ENCODE data around the gene ADAM12. TPM values are rescaled to one million over a fixed set of nuclear protein-coding genes. Genes with fewer than 3 reads are reported as not detected.

The ADAM12 gene
- total RNA-seq, 1 donor from 2014 or later: 100 TPM

- Histone ChIP-seq H3K27ac (ENCODE audit: low read depth, low read length) (no peak overlapping the region), H3K9me3 (ENCODE audit: insufficient read depth, low read depth, low read length) (no peaks in the 10 kb centered on the region), H3K36me3 (ENCODE audit: insufficient read depth, low read length) (peaks cover 24% of the 10 kb centered on the region), H2AFZ (ENCODE audit: low read depth, low read length) (no peak overlapping the region), H3K79me2 (ENCODE audit: insufficient read depth, low read length) (no peaks in the 10 kb centered on the region), H3K9ac (ENCODE audit: low read length) (no peak overlapping the region), H3K4me1 (ENCODE audit: insufficient read depth, low read length) (peaks cover 10% of the 10 kb centered on the region), H4K20me1 (ENCODE audit: insufficient read depth, low read length) (no peaks in the 10 kb centered on the region), H3K4me2 (ENCODE audit: low read length) (no peak overlapping the region), H3K27me3 (ENCODE audit: insufficient read depth, low read length) (no peaks in the 10 kb centered on the region), H3K4me3 (ENCODE audit: insufficient read depth, low read depth, low read length) (no peak overlapping the region)
- Mint-ChIP-seq H3K27ac (ENCODE audit: unreplicated experiment) (no peak overlapping the region), H3K27me3 (ENCODE audit: low read depth, unreplicated experiment) (no peaks in the 10 kb centered on the region), H3K9me3 (ENCODE audit: unreplicated experiment) (no peaks in the 10 kb centered on the region), H3K4me3 (ENCODE audit: unreplicated experiment) (no peak overlapping the region), H3K36me3 (ENCODE audit: low read depth, unreplicated experiment) (peaks cover 12% of the 10 kb centered on the region), H3K4me1 (ENCODE audit: low read depth, unreplicated experiment) (no peaks in the 10 kb centered on the region)
- FAIRE-seq (no peak), DNase-seq (ENCODE audit: low read depth) (no peak)
- TF ChIP-seq EZH2 (IDR thresholded peaks at IDR 0.05; ENCODE audit: insufficient read depth, low read length): no peak
- TF ChIP-seq, protein P1, sequence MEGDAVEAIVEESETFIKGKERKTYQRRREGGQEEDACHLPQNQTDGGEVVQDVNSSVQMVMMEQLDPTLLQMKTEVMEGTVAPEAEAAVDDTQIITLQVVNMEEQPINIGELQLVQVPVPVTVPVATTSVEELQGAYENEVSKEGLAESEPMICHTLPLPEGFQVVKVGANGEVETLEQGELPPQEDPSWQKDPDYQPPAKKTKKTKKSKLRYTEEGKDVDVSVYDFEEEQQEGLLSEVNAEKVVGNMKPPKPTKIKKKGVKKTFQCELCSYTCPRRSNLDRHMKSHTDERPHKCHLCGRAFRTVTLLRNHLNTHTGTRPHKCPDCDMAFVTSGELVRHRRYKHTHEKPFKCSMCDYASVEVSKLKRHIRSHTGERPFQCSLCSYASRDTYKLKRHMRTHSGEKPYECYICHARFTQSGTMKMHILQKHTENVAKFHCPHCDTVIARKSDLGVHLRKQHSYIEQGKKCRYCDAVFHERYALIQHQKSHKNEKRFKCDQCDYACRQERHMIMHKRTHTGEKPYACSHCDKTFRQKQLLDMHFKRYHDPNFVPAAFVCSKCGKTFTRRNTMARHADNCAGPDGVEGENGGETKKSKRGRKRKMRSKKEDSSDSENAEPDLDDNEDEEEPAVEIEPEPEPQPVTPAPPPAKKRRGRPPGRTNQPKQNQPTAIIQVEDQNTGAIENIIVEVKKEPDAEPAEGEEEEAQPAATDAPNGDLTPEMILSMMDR (IDR thresholded peaks at IDR 0.05; ENCODE audit: insufficient read depth, low read depth, low read length): no peak
Observed at GRCh38 chr10:126118476-126118875, 269.8 kb downstream of the ADAM12 start.

DNA sequence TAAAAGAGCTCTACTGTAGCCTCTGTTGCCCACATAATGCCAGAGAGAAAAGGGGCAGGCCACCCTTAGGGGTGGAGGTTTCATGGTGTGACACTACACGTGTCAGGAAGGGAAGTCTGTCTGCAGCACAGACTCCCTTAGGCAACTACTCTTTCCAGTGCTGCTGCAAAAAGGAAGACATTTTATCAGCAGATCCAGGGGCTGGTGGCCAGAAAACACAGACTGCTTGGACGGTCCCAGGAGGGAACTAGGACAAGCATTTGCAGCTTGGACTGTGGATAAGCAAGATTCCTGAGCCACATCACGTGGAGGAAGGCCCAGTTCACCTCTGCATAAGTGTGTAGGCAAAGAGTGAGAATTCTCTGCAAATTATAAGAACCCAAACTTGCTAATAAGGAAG is 271.1 kb downstream of the ADAM12 start:
- Histone ChIP-seq H3K9me3 (ENCODE audit: insufficient read depth, low read depth, low read length) (no peaks in the 10 kb centered on the region), H3K9ac (ENCODE audit: low read length) (no peak overlapping the region), H4K20me1 (ENCODE audit: insufficient read depth, low read length) (no peaks in the 10 kb centered on the region), H3K4me2 (ENCODE audit: low read length) (no peak overlapping the region), H2AFZ (ENCODE audit: low read depth, low read length) (no peak overlapping the region), H3K79me2 (ENCODE audit: insufficient read depth, low read length) (no peaks in the 10 kb centered on the region), H3K4me3 (ENCODE audit: insufficient read depth, low read depth, low read length) (no peak overlapping the region), H3K36me3 (ENCODE audit: insufficient read depth, low read length) (peaks cover 30% of the 10 kb centered on the region), H3K27me3 (ENCODE audit: insufficient read depth, low read length) (no peaks in the 10 kb centered on the region), H3K27ac (ENCODE audit: low read depth, low read length) (no peak overlapping the region), H3K4me1 (ENCODE audit: insufficient read depth, low read length) (peaks cover 10% of the 10 kb centered on the region)
- DNase-seq (ENCODE audit: low read depth): no peak
- Mint-ChIP-seq H3K27ac (ENCODE audit: unreplicated experiment) (no peak overlapping the region), H3K4me3 (ENCODE audit: unreplicated experiment) (no peak overlapping the region), H3K4me1 (ENCODE audit: low read depth, unreplicated experiment) (no peaks in the 10 kb centered on the region), H3K36me3 (ENCODE audit: low read depth, unreplicated experiment) (peaks cover 22% of the 10 kb centered on the region), H3K9me3 (ENCODE audit: unreplicated experiment) (peaks cover 2% of the 10 kb centered on the region), H3K27me3 (ENCODE audit: low read depth, unreplicated experiment) (no peaks in the 10 kb centered on the region)
- FAIRE-seq: no peak
- TF ChIP-seq, protein P1 (IDR thresholded peaks at IDR 0.05; ENCODE audit: insufficient read depth, low read depth, low read length): no peak
- no peak for TF ChIP-seq EZH2 (IDR thresholded peaks at IDR 0.05; ENCODE audit: insufficient read depth, low read length)

GRCh38 chr10:126115886-126116285 is 272.4 kb downstream of the ADAM12 start:
- Histone ChIP-seq H3K27ac (ENCODE audit: low read depth, low read length) (no peak overlapping the region), H3K36me3 (ENCODE audit: insufficient read depth, low read length) (peaks cover 32% of the 10 kb centered on the region), H3K4me1 (ENCODE audit: insufficient read depth, low read length) (peaks cover 15% of the 10 kb centered on the region), H3K79me2 (ENCODE audit: insufficient read depth, low read length) (no peaks in the 10 kb centered on the region), H3K9ac (ENCODE audit: low read length) (no peak overlapping the region), H2AFZ (ENCODE audit: low read depth, low read length) (no peak overlapping the region), H3K27me3 (ENCODE audit: insufficient read depth, low read length) (no peaks in the 10 kb centered on the region), H4K20me1 (ENCODE audit: insufficient read depth, low read length) (no peaks in the 10 kb centered on the region), H3K4me3 (ENCODE audit: insufficient read depth, low read depth, low read length) (no peak overlapping the region), H3K4me2 (ENCODE audit: low read length) (no peak overlapping the region), H3K9me3 (ENCODE audit: insufficient read depth, low read depth, low read length) (no peaks in the 10 kb centered on the region)
- Mint-ChIP-seq H3K9me3 (ENCODE audit: unreplicated experiment) (peaks cover 2% of the 10 kb centered on the region), H3K36me3 (ENCODE audit: low read depth, unreplicated experiment) (peaks cover 26% of the 10 kb centered on the region), H3K4me1 (ENCODE audit: low read depth, unreplicated experiment) (peaks cover 1% of the 10 kb centered on the region), H3K4me3 (ENCODE audit: unreplicated experiment) (no peak overlapping the region), H3K27ac (ENCODE audit: unreplicated experiment) (no peak overlapping the region), H3K27me3 (ENCODE audit: low read depth, unreplicated experiment) (no peaks in the 10 kb centered on the region)
- TF ChIP-seq, protein P1 (IDR thresholded peaks at IDR 0.05; ENCODE audit: insufficient read depth, low read depth, low read length): no peak
- no peak for TF ChIP-seq EZH2 (IDR thresholded peaks at IDR 0.05; ENCODE audit: insufficient read depth, low read length)
- FAIRE-seq (no peak), DNase-seq (ENCODE audit: low read depth) (no peak)

All from astrocyte (in vitro differentiated cells and primary cell).